ENCODE results near the gene QSOX1.

GRCh38 chr1:180141381-180141934 lies 13.2 kb upstream of the QSOX1 start:
- no peak for TF ChIP-seq CTCF (conservative IDR thresholded peaks at IDR 0.05; ENCODE audit: low read depth, low read length)
- no peak for TF ChIP-seq EZH2 (IDR thresholded peaks at IDR 0.05; ENCODE audit: borderline replicate concordance, low read depth, low read length, poor library complexity, severe bottlenecking)
